Smooth muscle cell (in vitro differentiated cells): ENCODE data around the gene ACTN1. TPM values are rescaled to one million over a fixed set of nuclear protein-coding genes. Genes with fewer than 3 reads are reported as not detected.
A peak's percentile ranks its signal among the peaks of the same experiment; 100 is the strongest.

Experiments
- DNase-seq: peaks from one replicate; lab custom pipeline; 2025; ENCODE audit not compliant: unreplicated experiment; lab: John Stamatoyannopoulos, UW
- H2AFZ ChIP-seq: fragments of 200-600 bp; sonication (generic); 2 replicates; pipeline ENCODE4 v1.6.0; 2016; ENCODE audit warnings: antibody characterized with exemption, low read depth, mild to moderate bottlenecking
- H3F3A ChIP-seq: fragments of 200-600 bp; sonication (generic); 2 replicates; pipeline ENCODE4 v1.6.0; 2017; ENCODE audit warnings: antibody characterized with exemption, low read depth
- H3K27ac ChIP-seq: fragments of 200-600 bp; sonication (generic); 2 replicates; pipeline ENCODE4 v1.5.1; 2016; ENCODE audit warnings: low read depth, mild to moderate bottlenecking
- H3K27me3 ChIP-seq: fragments of 200-600 bp; sonication (generic); 2 replicates; pipeline ENCODE4 v1.6.1; 2016; ENCODE audit warnings: low read depth, mild to moderate bottlenecking
- H3K36me3 ChIP-seq: fragments of 200-600 bp; sonication (generic); 2 replicates; pipeline ENCODE4 v1.5.1; 2016; ENCODE audit warnings: low read depth
- H3K4me1 ChIP-seq: fragments of 200-600 bp; sonication (generic); 2 replicates; pipeline ENCODE4 v1.5.1; 2016; ENCODE audit warnings: low read depth
- H3K4me2 ChIP-seq: fragments of 200-600 bp; sonication (generic); 2 replicates; pipeline ENCODE4 v1.6.0; 2016; ENCODE audit warnings: mild to moderate bottlenecking
- H3K4me3 ChIP-seq: fragments of 200-600 bp; sonication (generic); 2 replicates; pipeline ENCODE4 v1.5.1; 2016; ENCODE audit warnings: mild to moderate bottlenecking
- H3K79me2 ChIP-seq: fragments of 200-600 bp; sonication (generic); 2 replicates; pipeline ENCODE4 v1.6.0; 2016; ENCODE audit warnings: low read depth, mild to moderate bottlenecking
- H3K9ac ChIP-seq: fragments of 200-600 bp; sonication (generic); 2 replicates; pipeline ENCODE4 v1.6.0; 2016; ENCODE audit warnings: low read depth
- H3K9me3 ChIP-seq: fragments of 200-600 bp; sonication (generic); replicated peaks from 2 replicates; pipeline ENCODE4 v1.5.1; 2016; ENCODE audit warnings: low read depth
- H4K20me1 ChIP-seq: fragments of 200-600 bp; sonication (generic); 2 replicates; pipeline ENCODE4 v1.6.0; 2016; ENCODE audit warnings: low read depth
- CTCF ChIP-seq: fragments of 200-600 bp; sonication (generic); IDR thresholded peaks from 2 replicates; pipeline ENCODE4 v1.5.1; 2017; ENCODE audit warnings: borderline replicate concordance, mild to moderate bottlenecking, antibody characterized with exemption; ENCODE audit not compliant: insufficient read depth, poor library complexity, severe bottlenecking
- WGBS: methylation state at CpG from one replicate; pipeline ENCODE4 v1.1.7; 2016; ENCODE audit warnings: low lambda C conversion rate; 5-methylcytosine and 5-hydroxymethylcytosine counted together
- polyA plus RNA-seq: library from polyadenylated mRNA; unstranded; fragments of >200 nt; fragmentation: Nextera tagmentation; extraction: Ambion mirVana; gene quantifications from 2 replicates; pipeline ENCODE4 v1.2.1, GENCODE V29; 2016
- total RNA-seq: library from RNA; depleted of rRNA; stranded (reverse); fragments of >200 nt; gene quantifications from 2 replicates; pipeline ENCODE4 v1.2.3, GENCODE V29; 2014

The ACTN1 gene
- total and polyA plus RNA-seq, 2 experiments from 2014 or later = 422 to 806 TPM

- no peak for DNase-seq
- peak overlapping the region; percentile 73 for H3K9ac ChIP-seq
- peaks cover 91% of the 10 kb centered on the region for H3K79me2 ChIP-seq
- H3K9me3 ChIP-seq = no peaks in the 10 kb centered on the region
- H3K27ac ChIP-seq = peak overlapping the region; percentile 96
- no peaks in the 10 kb centered on the region for H3K27me3 ChIP-seq
- no peaks in the 10 kb centered on the region for H3K36me3 ChIP-seq
- H3K4me1 ChIP-seq = peaks cover 65% of the 10 kb centered on the region
- 50% methylated on average over 14 of the region's 14 CpGs for WGBS
- peaks cover 73% of the 10 kb centered on the region for H3F3A ChIP-seq
- no peak overlapping the region for H2AFZ ChIP-seq
- TF ChIP-seq CTCF = no peak
- H3K4me2 ChIP-seq = peak overlapping the region; percentile 69
- peaks cover 99% of the 10 kb centered on the region for H4K20me1 ChIP-seq
- H3K4me3 ChIP-seq = no peak overlapping the region
Observed at GRCh38 chr14:68951800-68952530, 27.1 kb downstream of the ACTN1 start.

GRCh38 chr14:68951035-68951797 lies 27.9 kb downstream of the ACTN1 start:
- H3K27me3 ChIP-seq = no peaks in the 10 kb centered on the region
- peak overlapping the region; percentile 73 for H3K9ac ChIP-seq
- H3K79me2 ChIP-seq = peaks cover 91% of the 10 kb centered on the region
- H3F3A ChIP-seq = peaks cover 71% of the 10 kb centered on the region
- no peaks in the 10 kb centered on the region for H3K36me3 ChIP-seq
- peak overlapping the region; percentile 69 for H3K4me2 ChIP-seq
- H3K27ac ChIP-seq = peak overlapping the region; percentile 96
- peaks cover 66% of the 10 kb centered on the region for H3K4me1 ChIP-seq
- TF ChIP-seq CTCF = no peak
- 39% methylated on average over 19 of the region's 19 CpGs for WGBS
- H4K20me1 ChIP-seq = peaks cover 99% of the 10 kb centered on the region
- H3K4me3 ChIP-seq = no peak overlapping the region
- H2AFZ ChIP-seq = no peak overlapping the region
- DNase-seq = peak; percentile 43
- H3K9me3 ChIP-seq = no peaks in the 10 kb centered on the region

GRCh38 chr14:68950111-68950510 lies 29.0 kb downstream of the ACTN1 start:
- H3K4me3 ChIP-seq = no peak overlapping the region
- H2AFZ ChIP-seq = no peak overlapping the region
- H3K79me2 ChIP-seq = peaks cover 91% of the 10 kb centered on the region
- H4K20me1 ChIP-seq = peaks cover 99% of the 10 kb centered on the region
- DNase-seq = no peak
- peaks cover 56% of the 10 kb centered on the region for H3K4me1 ChIP-seq
- H3K36me3 ChIP-seq = no peaks in the 10 kb centered on the region
- no peak for TF ChIP-seq CTCF
- 56% methylated on average over 5 of the region's 5 CpGs for WGBS
- H3K27ac ChIP-seq = peak overlapping the region; percentile 96
- peaks cover 73% of the 10 kb centered on the region for H3F3A ChIP-seq
- no peaks in the 10 kb centered on the region for H3K9me3 ChIP-seq
- no peaks in the 10 kb centered on the region for H3K27me3 ChIP-seq
- no peak overlapping the region for H3K9ac ChIP-seq
- H3K4me2 ChIP-seq = peak overlapping the region; percentile 73
